Fibroblast of gingiva (primary cell): Measurements from ENCODE around the gene LAMTOR2.
"Not testable (repeated sequence)": the region's sequence is repeated elsewhere in the genome, so short reads cannot be mapped to it uniquely, and the experiment has no call there.

Source experiments
- DNase-seq: peaks from one replicate; pipeline ENCODE4 v3.0.0-alpha.2; 2011; ENCODE audit warnings: low read depth

LAMTOR2 gene

DNA sequence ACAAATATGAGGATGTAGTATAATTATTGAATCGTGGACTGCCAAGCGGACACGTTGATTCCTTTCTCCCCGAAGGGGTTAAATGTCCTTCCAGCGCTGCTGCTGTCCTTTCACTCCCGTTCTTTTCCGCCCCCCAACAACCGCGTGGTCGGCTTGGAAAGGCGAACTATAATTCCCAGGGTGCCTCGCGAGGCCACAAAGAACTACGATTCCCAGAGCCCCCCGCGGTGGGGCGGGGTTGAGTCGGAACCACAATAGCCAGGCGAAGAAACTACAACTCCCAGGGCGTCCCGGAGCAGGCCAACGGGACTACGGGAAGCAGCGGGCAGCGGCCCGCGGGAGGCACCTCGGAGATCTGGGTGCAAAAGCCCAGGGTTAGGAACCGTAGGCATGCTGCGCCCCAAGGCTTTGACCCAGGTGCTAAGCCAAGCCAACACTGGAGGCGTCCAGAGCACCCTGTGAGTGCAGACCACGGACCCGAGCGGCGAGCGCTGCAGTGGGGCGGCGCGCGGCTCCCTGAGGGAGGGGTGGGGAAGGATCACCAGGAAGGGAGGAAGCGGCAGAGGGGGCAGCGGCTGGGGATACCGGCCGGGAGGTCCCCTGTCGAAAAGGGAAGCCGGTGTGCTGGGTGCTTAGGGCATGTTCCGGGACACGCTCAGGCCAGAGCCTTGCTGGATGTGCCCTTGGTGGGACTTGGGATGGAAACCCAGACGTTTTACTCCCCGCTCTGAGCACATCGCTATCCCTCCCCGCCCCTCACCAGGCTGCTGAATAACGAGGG is at the start of gene LAMTOR2:
Gene LAMTOR2 (plus strand): TSS at position 283 of the 781 bp plus-strand sequence. CDS start 108 bp downstream, at position 391.
- DNase-seq: peak; percentile 93

DNA sequence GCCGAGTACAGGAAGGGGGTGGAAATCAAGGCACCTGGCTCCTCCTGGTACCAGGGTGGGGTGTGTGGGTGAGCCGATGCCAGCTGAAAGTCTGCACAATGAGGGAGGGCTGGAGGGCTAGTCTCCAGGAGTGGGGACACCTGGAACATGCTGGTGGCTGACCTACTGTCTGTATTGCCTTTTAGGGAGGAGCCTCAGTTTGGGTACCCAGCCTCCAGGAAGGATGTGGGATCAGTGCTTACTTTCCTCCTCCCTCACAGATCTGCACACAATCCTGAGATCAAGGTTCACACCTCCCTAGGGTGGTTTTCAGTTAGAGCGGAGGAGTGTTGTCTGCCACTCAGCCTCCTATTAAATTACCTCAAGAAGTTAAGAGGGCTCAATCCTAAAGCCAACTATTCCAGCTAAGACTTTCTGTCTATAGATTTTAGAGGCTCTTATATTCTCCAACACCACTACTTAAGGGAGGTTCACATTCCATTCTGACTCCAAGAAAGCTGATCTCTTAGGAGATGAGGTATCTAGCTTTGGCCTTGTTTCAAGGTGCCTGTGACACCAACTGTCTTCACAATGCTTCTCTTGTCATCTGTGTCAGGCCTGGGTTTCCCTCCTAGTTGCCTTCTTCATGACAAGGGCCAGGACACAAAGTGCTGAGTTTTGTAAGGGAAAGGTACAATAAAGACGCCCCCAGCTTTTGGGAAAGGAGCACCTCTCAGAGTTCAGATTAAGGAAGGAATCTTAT is 49.6 kb upstream of the LAMTOR2 start:
- DNase-seq: no peak

DNA sequence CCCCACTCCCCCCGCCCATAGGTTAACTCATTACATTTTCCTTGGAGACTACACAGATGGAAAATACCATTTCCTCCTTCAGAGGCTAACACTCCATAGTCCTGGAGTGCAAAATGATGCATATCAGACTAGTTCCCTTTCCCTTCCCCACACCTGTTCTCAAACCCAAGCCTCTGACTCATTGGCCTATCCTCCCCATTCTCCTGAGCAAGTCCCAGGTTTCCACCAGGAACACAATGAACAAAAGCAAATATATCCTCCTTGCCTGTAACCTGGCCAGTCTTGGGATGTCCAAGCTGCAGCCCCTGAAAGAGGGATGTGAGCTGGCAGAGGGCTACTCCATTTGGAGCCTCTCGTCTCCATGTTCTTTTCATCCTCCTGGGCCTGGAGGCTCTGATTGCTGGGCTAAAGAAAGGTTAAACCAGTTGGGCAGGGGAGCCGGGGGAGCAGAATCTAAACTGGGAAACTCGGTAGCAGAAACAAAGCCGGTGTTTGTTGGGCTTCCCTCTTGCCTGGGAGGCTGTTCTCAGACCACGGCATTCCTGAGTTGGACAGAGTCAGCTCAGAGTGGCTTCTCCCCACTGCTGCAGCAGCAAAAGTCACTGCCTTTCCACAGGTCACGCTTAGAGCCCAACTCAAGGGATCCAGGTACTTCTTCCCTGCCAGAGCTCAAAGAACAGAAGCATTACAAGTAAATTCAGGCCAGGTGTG is 47.8 kb upstream of the LAMTOR2 start:
- no peak for DNase-seq

DNA sequence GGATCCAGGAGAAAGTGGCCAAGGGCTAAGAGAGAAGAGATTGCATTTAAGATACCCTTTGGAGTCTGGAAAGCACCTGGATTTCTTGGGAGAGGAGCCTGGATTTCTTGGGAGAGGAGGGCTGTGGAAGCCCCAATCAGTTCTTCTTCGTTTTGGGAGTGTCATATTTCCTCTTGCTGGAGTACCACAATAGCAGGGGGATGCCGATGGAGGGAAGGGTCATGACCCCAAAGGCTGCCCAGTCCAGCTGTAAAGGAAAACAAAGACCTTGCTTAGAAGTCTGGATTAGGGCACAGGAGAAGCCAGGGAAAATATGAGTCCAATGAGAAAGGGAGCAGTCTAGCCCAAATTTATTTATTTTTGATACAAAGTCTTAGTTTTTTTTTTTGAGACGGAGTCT is 45.2 kb upstream of the LAMTOR2 start:
- no peak for DNase-seq

DNA sequence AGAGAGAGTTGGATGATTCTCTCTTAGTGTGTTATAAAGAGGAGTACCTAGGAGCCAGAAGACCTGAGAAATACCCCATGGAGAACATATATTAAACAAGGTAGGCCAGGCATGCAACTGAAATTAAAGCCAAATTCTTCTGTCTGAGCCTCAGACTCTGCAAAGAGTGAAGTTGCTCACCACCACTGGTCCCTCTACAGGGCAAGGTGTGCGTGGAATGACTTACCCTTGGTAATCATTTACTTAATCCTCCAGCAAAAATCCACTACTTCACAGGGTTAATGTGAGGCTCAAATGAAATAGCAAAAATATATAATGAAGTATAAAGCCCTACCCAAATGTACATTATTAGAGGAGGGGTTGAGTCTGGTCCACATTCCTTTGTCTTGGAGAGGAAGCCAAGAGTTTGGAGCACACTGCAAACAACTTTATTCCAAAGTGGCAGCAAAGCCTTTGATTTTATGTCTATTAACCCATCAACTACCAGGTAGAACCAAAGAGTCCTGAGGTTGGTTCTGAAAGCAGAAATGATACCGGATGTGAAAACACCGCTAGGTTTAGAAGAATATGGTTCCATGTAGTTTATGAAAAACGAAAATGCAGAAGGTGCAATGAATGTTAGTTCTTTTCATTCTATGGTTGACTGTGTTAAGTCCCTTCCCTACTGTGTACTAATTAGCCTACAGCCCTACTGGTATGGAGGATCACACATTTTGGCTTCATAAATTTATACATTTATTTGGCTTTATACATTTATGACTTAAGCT is 42.3 kb upstream of the LAMTOR2 start:
- DNase-seq: no peak

DNA sequence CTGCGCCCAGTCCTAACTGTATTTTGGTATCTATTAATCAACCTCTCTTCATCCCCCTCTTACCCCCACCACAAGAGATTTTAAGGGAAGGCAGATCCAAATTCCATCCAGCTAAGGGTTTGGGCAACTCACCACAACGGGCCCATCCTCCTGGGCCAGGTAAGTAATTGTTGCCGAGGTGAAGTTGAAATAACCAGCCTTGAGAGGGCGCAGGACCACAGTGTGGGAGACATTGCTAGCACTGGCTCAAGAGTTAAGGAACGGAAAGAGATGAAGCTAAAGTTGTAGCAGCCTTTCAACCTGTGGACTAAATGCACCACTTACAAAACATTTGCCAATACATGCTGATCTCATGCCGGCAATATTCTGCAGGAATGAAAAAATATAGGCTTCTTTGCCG is 39.8 kb upstream of the LAMTOR2 start:
- DNase-seq: no peak

DNA sequence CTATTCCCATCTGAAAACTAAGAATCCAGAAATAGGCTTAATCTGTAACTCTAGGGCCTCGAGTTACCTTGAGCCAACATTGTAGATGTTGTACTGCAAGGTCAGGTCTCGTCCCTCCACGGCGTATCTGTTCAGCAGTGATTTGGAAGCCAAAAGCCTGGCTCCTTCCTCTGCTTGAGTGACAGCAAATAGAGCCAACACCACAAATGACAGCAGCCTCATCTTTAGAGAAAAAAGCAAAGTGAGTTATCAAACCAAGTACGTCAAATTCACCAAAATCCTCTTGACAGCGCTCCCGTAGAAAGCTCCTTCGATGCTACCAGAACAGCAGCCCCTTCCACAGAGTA is 34.7 kb upstream of the LAMTOR2 start:
- no peak for DNase-seq

DNA sequence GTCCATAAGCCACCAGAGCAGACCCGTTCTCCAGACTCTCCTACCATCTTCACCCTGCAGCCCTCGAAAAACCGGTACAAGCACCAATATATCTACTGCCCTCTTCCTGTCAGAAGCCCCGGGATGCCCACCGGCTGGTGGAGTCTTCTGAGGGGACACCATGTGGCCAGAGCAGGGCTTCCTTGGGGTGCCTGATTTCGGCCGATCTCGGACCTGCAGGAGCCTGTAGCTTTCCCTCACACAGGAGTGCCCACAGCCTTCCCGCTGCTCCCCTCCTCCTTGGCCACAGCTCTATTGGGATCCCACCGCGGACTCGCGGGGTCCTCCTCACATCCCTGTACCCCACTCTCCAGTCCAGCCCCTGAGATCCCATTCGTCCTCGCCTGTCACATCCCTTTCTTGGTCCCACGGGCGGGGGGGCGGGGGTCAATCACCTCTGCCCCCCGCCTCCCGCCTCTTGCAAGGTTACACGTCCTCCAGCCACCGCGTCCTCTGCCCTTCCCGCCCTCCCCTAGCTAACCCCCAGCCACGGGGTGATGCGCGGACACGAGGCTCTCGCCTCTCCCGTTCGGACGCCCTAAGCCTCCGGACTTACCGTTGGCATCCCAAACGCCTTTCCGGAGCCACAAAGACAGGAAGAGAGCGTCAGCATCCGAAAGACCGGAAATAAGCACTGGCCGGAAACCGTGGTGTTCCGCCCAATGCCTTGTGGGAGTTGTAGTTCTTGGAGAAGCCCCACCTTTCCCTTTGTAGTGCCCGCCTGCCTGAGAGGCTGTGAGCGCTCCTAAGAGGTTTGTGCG is 34.1 kb upstream of the LAMTOR2 start, which contains the start of gene SSR2:
Gene SSR2 (minus strand): TSS at position 659 of the 800 bp plus-strand sequence. CDS start 784 bp downstream, outside the sequence.
- peak; percentile 82 for DNase-seq

DNA sequence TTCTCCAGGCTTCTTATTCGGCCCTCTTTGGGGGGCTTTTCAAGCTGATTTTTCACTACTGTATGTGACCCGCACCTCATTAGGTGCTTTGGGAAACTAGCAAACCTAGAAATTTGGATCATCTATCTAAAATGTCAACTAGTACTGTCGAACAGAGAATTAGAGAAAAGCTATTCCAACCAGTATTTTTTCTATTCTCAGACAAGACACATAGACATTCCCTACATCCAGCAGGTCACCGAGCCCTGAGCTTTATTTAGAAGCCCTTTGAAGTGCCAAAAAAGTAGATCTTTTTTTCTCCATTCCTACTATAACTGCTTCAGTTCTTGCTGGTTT is 33.5 kb upstream of the LAMTOR2 start:
- DNase-seq: no peak

DNA sequence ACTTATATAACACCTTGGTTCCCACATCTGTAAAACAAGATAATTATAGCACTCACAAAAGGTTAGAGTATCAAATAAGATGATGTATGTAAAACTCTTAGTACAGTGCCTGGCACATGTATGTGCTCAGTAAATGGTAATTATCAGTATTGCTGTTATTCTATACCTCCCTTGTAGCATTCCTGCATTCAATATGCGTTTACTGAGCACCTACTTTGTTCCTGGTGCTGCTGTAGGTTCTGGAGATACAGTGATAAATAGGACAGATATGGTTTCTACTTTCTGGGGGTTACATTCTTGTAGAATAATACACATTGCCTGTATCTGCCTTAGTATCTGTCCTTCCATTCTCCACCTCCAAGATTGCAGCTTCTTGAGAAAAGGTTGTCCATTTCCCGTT is 32.6 kb upstream of the LAMTOR2 start:
- DNase-seq: no peak

DNA sequence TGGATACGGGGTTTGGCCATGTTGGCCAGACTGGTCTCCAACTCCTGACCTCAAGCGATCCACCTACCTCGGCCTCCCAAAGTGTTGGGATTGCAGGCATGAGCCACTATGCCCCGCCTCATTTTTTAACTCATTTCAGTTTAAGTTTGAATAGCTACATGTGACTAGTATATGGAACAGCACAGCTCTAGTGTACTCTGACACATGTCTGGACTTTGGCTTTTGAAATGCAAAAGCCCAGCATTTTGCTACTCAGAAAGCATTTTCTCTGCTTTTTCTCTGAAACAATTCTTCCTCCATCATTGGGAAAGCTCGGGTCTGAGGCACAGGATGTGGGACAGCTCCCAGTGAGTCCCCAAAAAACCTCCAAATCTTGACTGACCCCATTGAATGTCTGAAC is 29.8 kb upstream of the LAMTOR2 start:
- DNase-seq: no peak

DNA sequence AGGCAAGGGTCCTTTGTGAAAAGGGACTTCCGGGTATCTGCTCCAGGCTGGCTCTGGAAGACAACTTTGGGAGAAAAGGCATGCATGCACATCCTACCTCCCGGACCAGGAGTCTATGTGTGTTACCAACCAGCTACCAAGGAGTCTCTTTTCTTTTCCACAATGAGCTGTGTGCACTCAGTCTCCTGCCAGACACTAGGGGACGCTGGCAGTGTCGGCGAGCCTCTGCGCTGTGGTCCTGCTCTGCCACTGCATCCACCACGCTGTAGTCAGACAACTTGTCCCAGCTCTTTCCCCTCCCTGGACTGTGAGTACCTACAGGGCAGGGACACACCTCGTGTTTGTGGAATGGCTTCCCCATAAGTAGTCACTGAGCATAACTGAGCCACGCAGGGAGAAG is 28.7 kb upstream of the LAMTOR2 start:
- no peak for DNase-seq

DNA sequence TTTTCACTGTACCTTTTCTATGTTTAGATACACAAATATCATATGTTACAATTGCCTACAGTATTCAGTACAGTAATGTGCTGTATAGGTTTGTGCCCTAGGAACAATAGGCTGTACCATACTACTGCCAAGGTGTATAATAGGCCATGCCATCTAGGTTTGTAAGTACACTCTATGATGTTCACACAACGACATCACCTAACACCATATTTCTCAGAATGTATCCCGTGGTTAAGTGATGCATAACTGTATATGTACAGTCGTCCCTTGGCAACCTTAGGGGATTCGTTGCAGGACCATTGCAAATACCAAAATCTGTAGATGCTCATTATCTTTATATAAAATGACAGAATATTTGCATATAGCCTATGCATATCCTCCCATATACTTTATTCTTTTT is 28.0 kb upstream of the LAMTOR2 start:
- no peak for DNase-seq

DNA sequence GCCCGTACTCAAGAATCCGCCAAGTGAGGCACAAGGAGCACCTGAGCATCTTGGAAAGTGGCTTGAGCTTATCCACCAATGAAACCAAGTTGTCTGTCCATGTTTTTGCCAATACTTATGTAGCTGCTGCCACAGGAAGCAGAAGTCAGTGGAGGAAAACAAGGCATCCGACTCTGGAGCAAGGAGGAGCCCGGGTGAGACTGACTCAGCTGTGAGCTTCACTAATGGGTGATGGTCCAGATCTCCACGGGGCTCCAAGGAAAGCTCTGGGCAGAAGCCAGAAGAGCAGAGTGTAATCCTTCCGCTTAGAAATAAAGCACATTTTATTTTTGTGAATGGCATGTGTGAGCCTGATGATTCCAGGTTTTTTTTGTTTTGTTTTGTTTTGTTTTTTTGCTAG is 21.6 kb upstream of the LAMTOR2 start:
- DNase-seq: no peak

DNA sequence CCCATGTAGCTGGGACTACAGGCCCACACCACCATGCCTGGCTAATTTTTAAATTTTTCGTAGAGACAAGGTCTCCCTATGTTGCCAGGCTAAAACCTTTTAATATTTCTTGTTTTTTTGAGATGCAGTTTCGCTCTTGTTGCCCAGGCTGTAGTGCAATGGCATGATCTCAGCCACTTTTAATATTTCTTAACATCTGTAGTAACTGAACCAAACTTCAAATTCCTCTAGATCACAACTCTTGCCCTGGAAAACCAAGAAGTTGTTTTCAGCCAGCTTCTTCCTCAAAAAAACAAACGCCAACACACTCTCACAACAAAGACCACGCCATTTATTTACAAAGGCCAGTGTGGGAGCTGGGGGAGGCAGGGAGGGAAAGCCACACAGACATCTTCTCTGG is 19.6 kb upstream of the LAMTOR2 start:
- DNase-seq: not testable (repeated sequence)

DNA sequence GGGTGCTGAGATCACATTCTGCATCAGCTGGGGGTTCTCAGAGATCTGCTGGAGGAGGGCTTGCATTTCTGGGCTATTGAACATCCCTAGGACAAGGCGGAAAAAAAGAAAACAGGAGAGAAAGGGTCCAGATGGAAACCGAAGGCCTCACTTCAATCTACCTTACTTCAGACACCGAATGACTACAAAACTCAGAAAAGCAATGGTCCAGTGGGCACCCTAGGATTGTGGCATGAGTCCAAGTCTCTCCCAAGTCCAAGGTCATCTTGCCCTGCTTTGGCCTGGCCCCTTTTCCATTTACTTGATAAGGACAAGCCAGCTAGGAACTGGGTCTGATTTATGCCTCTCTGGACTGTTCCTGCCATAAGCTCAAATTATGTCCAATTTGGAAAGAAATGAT is 11.8 kb upstream of the LAMTOR2 start:
- no peak for DNase-seq

DNA sequence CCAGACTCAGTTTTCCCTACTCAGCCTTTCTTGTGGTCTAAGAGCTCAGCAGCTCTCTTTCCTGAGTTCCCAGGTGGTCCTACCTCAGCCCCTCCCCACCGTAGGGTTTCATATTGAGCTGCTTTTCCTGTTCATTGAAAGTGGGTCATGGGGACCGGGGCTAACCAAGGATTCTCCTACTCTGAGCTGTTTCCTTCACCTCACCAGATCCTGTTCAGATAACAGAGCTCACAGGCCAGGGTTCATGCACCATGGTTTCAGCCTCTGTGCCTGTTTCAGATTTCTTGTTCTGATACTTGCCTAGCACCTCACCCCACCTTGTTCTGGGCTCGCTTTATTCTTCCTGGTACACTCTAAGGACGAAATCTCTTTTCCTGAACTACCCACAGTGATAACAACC is 9.5 kb upstream of the LAMTOR2 start:
- DNase-seq: no peak

DNA sequence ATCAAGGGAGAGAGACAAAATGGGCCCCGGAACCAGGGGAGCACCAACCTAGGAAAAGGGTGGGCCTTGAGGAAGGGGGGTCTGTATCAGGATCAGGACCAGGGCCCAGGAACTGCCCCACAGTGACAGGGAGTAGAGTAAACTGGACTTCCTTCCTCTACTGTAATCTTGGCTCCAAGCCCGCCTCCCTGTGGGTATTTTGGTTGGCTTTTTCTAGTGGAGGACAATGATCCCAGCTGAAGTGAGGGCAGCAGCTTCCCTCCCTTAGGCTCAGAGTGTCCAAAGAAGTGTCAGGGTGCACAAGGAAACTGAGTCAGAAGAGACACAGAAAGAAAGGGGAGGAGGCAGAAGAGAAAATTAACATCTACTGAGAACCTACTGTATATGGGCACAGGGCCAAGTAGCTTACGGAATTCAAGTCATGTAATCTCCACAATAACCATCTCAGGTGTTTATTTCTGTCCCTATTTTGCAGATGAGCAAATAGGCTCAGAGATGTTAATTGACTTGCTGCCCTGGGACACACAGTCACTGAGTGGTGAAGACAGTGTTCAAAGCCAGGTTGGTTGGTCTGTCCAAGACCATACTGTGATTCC is 5.8 kb upstream of the LAMTOR2 start:
- no peak for DNase-seq

DNA sequence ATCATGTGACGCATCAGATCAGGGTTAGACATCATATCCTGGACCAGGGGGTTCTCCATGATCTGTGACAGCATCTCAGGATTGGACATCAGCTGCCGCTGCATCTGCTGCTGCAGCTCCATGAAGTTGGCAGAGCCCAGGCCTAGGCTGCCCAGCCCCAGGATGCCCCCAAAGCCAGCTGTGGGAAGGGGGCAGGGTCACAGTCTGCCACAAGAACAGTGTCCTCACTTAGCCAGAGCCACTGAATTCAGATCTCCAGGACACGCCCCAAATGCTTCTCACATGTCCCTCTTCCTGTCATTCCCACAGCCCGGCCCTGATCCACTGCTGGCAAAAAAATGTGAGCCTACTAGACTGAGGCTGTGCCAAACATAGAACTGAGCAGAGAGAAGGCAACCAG is 4.2 kb upstream of the LAMTOR2 start:
- no peak for DNase-seq

DNA sequence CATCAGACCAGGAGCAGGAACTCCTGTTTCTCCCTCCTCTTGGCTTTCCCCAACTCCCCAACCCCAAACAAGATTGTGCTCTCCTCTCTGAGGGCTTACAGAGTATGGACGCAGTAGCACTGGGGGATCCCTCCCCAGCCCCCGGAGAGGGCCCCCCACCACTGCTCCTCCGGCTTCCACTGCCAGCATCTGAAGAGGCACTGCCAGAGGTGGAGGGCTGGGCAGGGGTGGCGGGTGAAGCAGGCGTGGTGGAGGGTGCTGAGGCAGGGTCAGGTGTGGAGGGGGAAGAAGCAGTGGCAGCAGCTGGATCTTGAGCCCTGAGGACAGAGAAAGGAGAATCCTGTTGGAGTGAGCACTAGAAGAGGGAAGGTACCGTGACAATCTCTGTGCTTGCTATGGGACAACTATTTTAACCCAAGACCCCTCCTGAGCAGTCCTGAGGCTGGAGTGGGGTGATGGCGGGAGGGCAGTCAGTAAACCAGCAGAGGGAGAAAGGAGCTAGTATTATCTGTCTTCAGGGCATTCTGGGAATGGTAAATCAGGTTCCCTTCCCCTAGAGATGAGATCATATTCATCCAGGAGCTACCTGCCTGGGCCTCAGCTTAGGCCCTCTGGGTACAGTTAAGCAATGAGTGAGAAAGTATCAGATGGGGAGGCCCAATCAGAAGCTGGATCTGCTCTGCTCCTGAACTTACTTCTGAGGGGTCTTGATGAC is 3.4 kb upstream of the LAMTOR2 start:
- DNase-seq: no peak
